Duodenal mucosa (tissue), 2 donors: ENCODE data around the gene FGF11.
"Not testable (repeated sequence)": the region's sequence is repeated elsewhere in the genome, so short reads cannot be mapped to it uniquely, and the experiment has no call there.

Experiments used
- H3K27ac ChIP-seq: one replicate; pipeline ENCODE4 v1.7.0; 2013; ENCODE audit warnings: low read depth, low read length
- H3K27me3 ChIP-seq, 2 donors: one replicate each; pipeline ENCODE4 v1.7.0; 2013; ENCODE audit warnings: low read length in 2 of 2, control low read depth in 1 of 2; ENCODE audit not compliant: insufficient read depth in 2 of 2, control insufficient read depth in 1 of 2
- H3K36me3 ChIP-seq, 2 donors: one replicate each; pipeline ENCODE4 v1.7.0; 2013; ENCODE audit warnings: low read length in 2 of 2, control low read depth in 1 of 2; ENCODE audit not compliant: insufficient read depth in 2 of 2, control insufficient read depth in 1 of 2
- H3K4me1 ChIP-seq, 2 donors: one replicate each; pipeline ENCODE4 v1.7.0; 2013; ENCODE audit warnings: low read length in 2 of 2, control low read depth in 1 of 2; ENCODE audit not compliant: insufficient read depth in 2 of 2, control insufficient read depth in 1 of 2
- H3K4me3 ChIP-seq, 2 donors: one replicate each; pipeline ENCODE4 v1.7.0; 2013; ENCODE audit warnings: low read length in 2 of 2, low read depth in 1 of 2
- H3K9ac ChIP-seq, 2 donors: one replicate each; pipeline ENCODE4 v1.7.0; 2013; ENCODE audit warnings: low read length in 2 of 2, low read depth in 1 of 2
- H3K9me3 ChIP-seq, 2 donors: one replicate each; pipeline ENCODE4 v1.7.0; 2013; ENCODE audit warnings: low read length in 2 of 2, control low read depth in 1 of 2; ENCODE audit not compliant: control insufficient read depth in 1 of 2

Gene FGF11

GRCh38 chr17:7479213-7480088 is 40.1 kb downstream of the FGF11 start, which contains the start of gene ZBTB4:
Gene ZBTB4 (minus strand): TSS chr17:7479631. CDS start chr17:7466801, 12,830 bp downstream.
- Histone ChIP-seq H3K4me3 (peak within 1 kb of the TSS; percentile 81 to 85), H3K4me1 (peaks cover 36 to 39% of the 10 kb centered on the region in 2 donors), H3K27ac (peak within 1 kb of the TSS; percentile 94), H3K27me3 (no peaks in the 10 kb centered on the region), H3K9me3 (no peaks in the 10 kb centered on the region), H3K36me3 (no peaks in the 10 kb centered on the region), H3K9ac (peak within 1 kb of the TSS; percentile 90 to 94)

DNA sequence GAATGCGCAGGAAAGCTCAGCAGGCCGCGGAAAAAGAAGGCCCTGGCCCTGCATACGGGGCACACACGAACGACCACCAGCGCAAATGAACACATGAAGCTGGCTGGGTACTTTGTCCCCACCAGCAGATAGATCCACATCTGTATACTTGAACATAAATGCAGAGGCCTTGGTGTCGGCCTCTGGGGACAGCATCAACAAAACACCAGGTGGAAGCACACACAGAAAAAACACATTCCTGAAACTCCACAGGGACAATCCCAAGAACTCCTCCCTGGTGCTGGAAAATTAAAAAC is 40.7 kb downstream of the FGF11 start:
- H3K4me3 ChIP-seq = peak overlapping the region; percentile 80 to 85
- peaks cover 36 to 39% of the 10 kb centered on the region in 2 donors for H3K4me1 ChIP-seq
- no peaks in the 10 kb centered on the region for H3K27me3 ChIP-seq
- H3K9ac ChIP-seq = peak overlapping the region; percentile 90 to 94
- no peaks in the 10 kb centered on the region for H3K9me3 ChIP-seq
- peak overlapping the region; percentile 94 for H3K27ac ChIP-seq
- no peaks in the 10 kb centered on the region for H3K36me3 ChIP-seq

DNA sequence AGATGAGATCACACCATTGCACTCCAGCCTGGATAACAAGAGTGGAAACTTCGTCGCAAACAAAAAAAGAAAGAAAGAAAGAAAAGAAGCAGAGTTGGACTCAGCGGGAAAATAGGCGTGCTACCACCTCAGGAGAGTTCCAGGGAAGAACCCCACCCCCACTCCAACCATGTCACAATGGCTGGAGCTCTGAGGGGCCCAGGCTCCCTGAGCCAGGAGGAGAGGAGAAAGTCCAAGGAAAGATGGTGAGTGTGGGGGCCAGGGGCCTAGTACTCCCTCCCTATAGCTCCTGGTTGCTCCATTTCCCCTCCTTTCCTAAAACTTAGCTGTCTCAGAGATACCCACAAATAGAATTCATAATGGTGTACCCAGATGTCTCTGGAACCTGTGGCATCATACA is 42.0 kb downstream of the FGF11 start, which contains the start of gene SLC35G6:
SLC35G6 (plus strand) TSS at position 172 of the 400 bp plus-strand sequence; CDS start at position 243, 71 bp downstream.
- H3K27ac ChIP-seq, H3K27me3 ChIP-seq, H3K36me3 ChIP-seq, H3K4me3 ChIP-seq, H3K9me3 ChIP-seq: not testable (repeated sequence)
- Histone ChIP-seq H3K9ac (peak within 1 kb of the TSS in 1 of 2 donors; percentile 90), H3K4me1 (peaks cover 35 to 50% of the 10 kb centered on the region in 2 donors)

GRCh38 chr17:7481842-7482741 is 42.8 kb downstream of the FGF11 start:
- H3K9ac ChIP-seq, H3K36me3 ChIP-seq, H3K9me3 ChIP-seq, H3K4me3 ChIP-seq, H3K27ac ChIP-seq, H3K27me3 ChIP-seq: not testable (repeated sequence)
- H3K4me1 ChIP-seq = peaks cover 30 to 51% of the 10 kb centered on the region in 2 donors

DNA sequence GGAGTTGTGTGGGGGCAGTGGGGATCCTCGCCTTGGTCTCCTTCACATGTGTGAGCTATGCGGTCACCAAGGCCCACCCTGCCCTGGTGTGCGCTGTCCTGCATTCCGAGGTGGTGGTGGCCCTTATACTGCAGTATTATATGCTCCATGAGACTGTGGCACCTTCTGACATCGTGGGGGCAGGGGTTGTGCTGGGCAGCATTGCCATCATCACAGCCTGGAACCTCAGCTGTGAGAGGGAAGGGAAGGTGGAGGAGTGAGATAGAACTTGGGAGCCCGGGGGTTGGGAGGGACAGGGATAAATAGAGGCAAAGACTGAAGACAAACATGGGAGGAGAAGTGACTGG is 43.4 kb downstream of the FGF11 start:
- H3K27me3 ChIP-seq, H3K36me3 ChIP-seq, H3K9me3 ChIP-seq: not testable (repeated sequence)
- Histone ChIP-seq H3K27ac (peak overlapping the region; percentile 99), H3K4me3 (peak overlapping the region; percentile 92 to 94), H3K9ac (peak overlapping the region; percentile 98 to 99), H3K4me1 (peaks cover 30 to 51% of the 10 kb centered on the region in 2 donors)

DNA sequence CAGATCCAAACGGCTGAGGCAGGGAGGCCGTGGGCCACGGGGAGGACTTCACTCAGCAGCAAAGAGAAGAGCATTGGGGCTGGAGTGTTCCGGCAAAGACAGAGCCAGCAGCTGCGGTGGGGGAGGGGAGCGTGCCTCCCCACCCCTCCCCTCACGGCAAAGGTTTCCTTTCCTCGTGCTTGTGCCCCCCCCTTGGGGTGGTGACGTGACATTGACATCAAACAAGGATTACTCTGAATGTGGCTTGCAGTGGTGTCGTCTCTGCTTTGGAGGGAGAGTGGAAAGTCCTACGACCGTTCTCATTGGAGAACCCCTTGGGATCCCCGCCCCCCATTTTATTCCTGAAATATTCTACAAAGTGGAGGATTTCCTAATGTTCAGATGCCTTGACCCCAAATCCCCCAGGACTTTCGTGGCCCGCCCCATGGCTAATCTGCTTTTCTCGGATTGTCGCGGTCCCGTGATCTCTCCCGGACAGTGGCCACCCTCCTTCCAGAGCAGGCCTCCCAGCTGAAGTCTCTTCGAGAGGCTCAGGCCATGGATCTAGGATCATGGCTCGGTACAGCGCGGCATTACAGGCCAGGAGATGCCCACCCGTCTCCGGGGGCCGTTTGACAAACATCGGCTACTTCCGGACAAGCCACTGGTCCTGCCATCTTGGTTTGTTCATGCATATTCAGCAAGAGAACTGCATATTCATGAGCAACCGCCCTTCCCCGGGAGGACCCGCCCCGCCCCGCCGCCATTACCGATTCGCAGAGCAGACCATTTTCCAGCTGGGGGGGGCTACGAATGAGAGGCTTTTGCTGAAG is 44.1 kb downstream of the FGF11 start:
- H3K9ac ChIP-seq = peak overlapping the region; percentile 98 to 99
- H3K27me3 ChIP-seq = no peaks in the 10 kb centered on the region
- H3K36me3 ChIP-seq = no peaks in the 10 kb centered on the region
- H3K27ac ChIP-seq = peak overlapping the region; percentile 99
- H3K9me3 ChIP-seq = no peaks in the 10 kb centered on the region
- peak overlapping the region; percentile 92 to 94 for H3K4me3 ChIP-seq
- peaks cover 25 to 46% of the 10 kb centered on the region in 2 donors for H3K4me1 ChIP-seq

GRCh38 chr17:7484067-7484918 is 45.0 kb downstream of the FGF11 start, which contains the start of gene POLR2A:
Gene POLR2A (plus strand): TSS chr17:7484366.
- H3K9me3 ChIP-seq = no peaks in the 10 kb centered on the region
- H3K27ac ChIP-seq = peak within 1 kb of the TSS; percentile 99
- peak within 1 kb of the TSS; percentile 98 to 99 for H3K9ac ChIP-seq
- peaks cover 27 to 46% of the 10 kb centered on the region in 2 donors for H3K4me1 ChIP-seq
- H3K36me3 ChIP-seq = no peaks in the 10 kb centered on the region
- H3K27me3 ChIP-seq = no peaks in the 10 kb centered on the region
- H3K4me3 ChIP-seq = peak within 1 kb of the TSS; percentile 92 to 94

DNA sequence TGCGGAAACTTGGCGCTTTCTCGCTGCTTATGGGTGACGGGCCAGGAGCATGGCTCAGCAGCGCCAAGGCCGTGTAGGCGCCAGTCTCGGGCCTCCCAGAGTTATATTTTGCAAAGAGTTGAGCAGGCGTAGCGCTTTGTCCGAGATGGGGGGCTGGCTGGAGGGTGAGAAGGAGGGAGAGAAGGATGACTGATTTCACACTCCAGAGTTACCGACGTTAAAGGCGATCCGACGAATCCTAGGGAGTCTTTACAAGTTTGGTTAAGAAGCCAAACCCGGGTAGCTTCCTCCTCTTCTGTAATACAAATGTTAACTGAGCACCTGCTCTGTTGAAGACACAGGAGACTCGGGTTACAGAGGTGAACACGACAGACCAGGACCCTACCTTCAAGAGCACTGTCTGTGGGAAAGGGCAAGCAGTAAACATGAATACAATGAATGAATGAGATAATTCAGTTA is 45.6 kb downstream of the FGF11 start:
- Histone ChIP-seq H3K4me1 (peaks cover 24 to 43% of the 10 kb centered on the region in 2 donors), H3K36me3 (no peaks in the 10 kb centered on the region)

GRCh38 chr17:7486181-7486580 is 46.9 kb downstream of the FGF11 start:
- peak overlapping the region; percentile 30 to 39 for H3K9ac ChIP-seq

More for the DNA sequence above, 45.6 kb downstream of the FGF11 start:
- H3K9ac ChIP-seq = peak overlapping the region; percentile 83 to 95
- H3K27ac ChIP-seq = peak overlapping the region; percentile 70
- H3K27me3 ChIP-seq = no peaks in the 10 kb centered on the region
- peak overlapping the region; percentile 88 to 94 for H3K4me3 ChIP-seq
- H3K9me3 ChIP-seq = no peaks in the 10 kb centered on the region

More at GRCh38 chr17:7486181-7486580, 46.9 kb downstream of the FGF11 start:
- Histone ChIP-seq H3K4me1 (peaks cover 28 to 46% of the 10 kb centered on the region in 2 donors), H3K36me3 (no peaks in the 10 kb centered on the region), H3K27me3 (no peaks in the 10 kb centered on the region), H3K27ac (no peak overlapping the region), H3K4me3 (peak overlapping the region; percentile 55 to 88), H3K9me3 (no peaks in the 10 kb centered on the region)
